ENCODE results near the gene RAI1. TPM values are rescaled to one million over a fixed set of nuclear protein-coding genes. Genes with fewer than 3 reads are reported as not detected.
A peak's percentile ranks its signal among the peaks of the same experiment; 100 is the strongest.

RAI1 gene
- total and polyA plus RNA-seq, 2 of the 13 experiments (the other 11 are each of a cell fraction or from before 2014, with no cell fraction given): 3.4 to 5.2 TPM

GRCh38 chr17:17693253-17694168 is 12.3 kb downstream of the RAI1 start (continued):
- TF ChIP-seq ZHX1 (CRISPR knock-in tag; IDR thresholded peaks at IDR 0.05; ENCODE audit: low read depth) (no peak), ZNF468 (CRISPR knock-in tag; IDR thresholded peaks at IDR 0.05) (no peak), ASH2L (IDR thresholded peaks at IDR 0.05; ENCODE audit: insufficient read length, low read depth, low read length) (no peak), CREM (IDR thresholded peaks at IDR 0.05) (no peak), CREM (CRISPR knock-in tag; IDR thresholded peaks at IDR 0.05) (no peak), TAF15 (IDR thresholded peaks at IDR 0.05; ENCODE audit: low read depth, low read length, poor library complexity, severe bottlenecking) (no peak), ZNF224 (CRISPR knock-in tag; IDR thresholded peaks at IDR 0.05) (no peak), ZIK1 (CRISPR knock-in tag; IDR thresholded peaks at IDR 0.05; ENCODE audit: borderline replicate concordance, low read depth) (no peak), ZNF484 (CRISPR knock-in tag; IDR thresholded peaks at IDR 0.05; ENCODE audit: borderline replicate concordance, low read depth) (no peak), ZNF839 (CRISPR knock-in tag; IDR thresholded peaks at IDR 0.05; ENCODE audit: borderline replicate concordance) (peak; percentile 90; the same call in 1 of the 2 replicates), ZNF605 (CRISPR knock-in tag; IDR thresholded peaks at IDR 0.05) (peak; percentile 38; the same call in 1 of the 2 replicates)
- TF ChIP-seq, protein P1, sequence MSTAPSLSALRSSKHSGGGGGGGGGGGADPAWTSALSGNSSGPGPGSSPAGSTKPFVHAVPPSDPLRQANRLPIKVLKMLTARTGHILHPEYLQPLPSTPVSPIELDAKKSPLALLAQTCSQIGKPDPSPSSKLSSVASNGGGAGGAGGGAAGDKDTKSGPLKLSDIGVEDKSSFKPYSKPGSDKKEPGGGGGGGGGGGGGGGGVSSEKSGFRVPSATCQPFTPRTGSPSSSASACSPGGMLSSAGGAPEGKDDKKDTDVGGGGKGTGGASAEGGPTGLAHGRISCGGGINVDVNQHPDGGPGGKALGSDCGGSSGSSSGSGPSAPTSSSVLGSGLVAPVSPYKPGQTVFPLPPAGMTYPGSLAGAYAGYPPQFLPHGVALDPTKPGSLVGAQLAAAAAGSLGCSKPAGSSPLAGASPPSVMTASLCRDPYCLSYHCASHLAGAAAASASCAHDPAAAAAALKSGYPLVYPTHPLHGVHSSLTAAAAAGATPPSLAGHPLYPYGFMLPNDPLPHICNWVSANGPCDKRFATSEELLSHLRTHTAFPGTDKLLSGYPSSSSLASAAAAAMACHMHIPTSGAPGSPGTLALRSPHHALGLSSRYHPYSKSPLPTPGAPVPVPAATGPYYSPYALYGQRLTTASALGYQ (CRISPR knock-in tag; IDR thresholded peaks at IDR 0.05): no peak
- TF ChIP-seq, protein P2, sequence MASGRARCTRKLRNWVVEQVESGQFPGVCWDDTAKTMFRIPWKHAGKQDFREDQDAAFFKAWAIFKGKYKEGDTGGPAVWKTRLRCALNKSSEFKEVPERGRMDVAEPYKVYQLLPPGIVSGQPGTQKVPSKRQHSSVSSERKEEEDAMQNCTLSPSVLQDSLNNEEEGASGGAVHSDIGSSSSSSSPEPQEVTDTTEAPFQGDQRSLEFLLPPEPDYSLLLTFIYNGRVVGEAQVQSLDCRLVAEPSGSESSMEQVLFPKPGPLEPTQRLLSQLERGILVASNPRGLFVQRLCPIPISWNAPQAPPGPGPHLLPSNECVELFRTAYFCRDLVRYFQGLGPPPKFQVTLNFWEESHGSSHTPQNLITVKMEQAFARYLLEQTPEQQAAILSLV (CRISPR knock-in tag; IDR thresholded peaks at IDR 0.05; ENCODE audit: borderline replicate concordance): no peak; the same call in 1 of the 2 replicates
- TF ChIP-seq, protein P3, sequence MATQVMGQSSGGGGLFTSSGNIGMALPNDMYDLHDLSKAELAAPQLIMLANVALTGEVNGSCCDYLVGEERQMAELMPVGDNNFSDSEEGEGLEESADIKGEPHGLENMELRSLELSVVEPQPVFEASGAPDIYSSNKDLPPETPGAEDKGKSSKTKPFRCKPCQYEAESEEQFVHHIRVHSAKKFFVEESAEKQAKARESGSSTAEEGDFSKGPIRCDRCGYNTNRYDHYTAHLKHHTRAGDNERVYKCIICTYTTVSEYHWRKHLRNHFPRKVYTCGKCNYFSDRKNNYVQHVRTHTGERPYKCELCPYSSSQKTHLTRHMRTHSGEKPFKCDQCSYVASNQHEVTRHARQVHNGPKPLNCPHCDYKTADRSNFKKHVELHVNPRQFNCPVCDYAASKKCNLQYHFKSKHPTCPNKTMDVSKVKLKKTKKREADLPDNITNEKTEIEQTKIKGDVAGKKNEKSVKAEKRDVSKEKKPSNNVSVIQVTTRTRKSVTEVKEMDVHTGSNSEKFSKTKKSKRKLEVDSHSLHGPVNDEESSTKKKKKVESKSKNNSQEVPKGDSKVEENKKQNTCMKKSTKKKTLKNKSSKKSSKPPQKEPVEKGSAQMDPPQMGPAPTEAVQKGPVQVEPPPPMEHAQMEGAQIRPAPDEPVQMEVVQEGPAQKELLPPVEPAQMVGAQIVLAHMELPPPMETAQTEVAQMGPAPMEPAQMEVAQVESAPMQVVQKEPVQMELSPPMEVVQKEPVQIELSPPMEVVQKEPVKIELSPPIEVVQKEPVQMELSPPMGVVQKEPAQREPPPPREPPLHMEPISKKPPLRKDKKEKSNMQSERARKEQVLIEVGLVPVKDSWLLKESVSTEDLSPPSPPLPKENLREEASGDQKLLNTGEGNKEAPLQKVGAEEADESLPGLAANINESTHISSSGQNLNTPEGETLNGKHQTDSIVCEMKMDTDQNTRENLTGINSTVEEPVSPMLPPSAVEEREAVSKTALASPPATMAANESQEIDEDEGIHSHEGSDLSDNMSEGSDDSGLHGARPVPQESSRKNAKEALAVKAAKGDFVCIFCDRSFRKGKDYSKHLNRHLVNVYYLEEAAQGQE (IDR thresholded peaks at IDR 0.05; ENCODE audit: borderline replicate concordance in 1 of 2, low read depth in 1 of 2, low read length in 2 of 2): no peak
- TF ChIP-seq, protein P4, sequence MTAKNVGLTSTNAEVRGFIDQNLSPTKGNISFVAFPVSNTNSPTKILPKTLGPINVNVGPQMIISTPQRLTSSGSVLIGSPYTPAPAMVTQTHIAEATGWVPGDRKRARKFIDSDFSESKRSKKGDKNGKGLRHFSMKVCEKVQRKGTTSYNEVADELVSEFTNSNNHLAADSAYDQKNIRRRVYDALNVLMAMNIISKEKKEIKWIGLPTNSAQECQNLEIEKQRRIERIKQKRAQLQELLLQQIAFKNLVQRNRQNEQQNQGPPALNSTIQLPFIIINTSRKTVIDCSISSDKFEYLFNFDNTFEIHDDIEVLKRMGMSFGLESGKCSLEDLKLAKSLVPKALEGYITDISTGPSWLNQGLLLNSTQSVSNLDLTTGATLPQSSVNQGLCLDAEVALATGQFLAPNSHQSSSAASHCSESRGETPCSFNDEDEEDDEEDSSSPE (CRISPR knock-in tag; IDR thresholded peaks at IDR 0.05): peak; percentile 26; the same call in 1 of the 2 replicates

Data from HepG2 (cell line).